HepG2 (cell line): ENCODE measurements around the gene C1QTNF6. TPM values are rescaled to one million over a fixed set of nuclear protein-coding genes. Genes with fewer than 3 reads are reported as not detected.

ENCODE experiments used
- PAXIP1 ChIP-seq: sonication (generic); formaldehyde crosslinking; conservative IDR thresholded peaks from 2 replicates; pipeline ENCODE4 v1.4.0; 2020; ENCODE audit warnings: mild to moderate bottlenecking, missing genetic modification reagents, moderate library complexity
- REL ChIP-seq: sonication (generic); formaldehyde crosslinking; conservative IDR thresholded peaks from 2 replicates; pipeline ENCODE4 v1.8.0; 2022; ENCODE audit warnings: mild to moderate bottlenecking, missing genetic modification reagents, moderate library complexity
- THAP9 ChIP-seq: sonication (generic); formaldehyde crosslinking; IDR thresholded peaks from 2 replicates; pipeline ENCODE4; 2020; ENCODE audit warnings: missing genetic modification reagents, mild to moderate bottlenecking, borderline replicate concordance
- ZNF160 ChIP-seq: sonication (generic); formaldehyde crosslinking; IDR thresholded peaks from 2 replicates; pipeline ENCODE4 v1.8.0; 2022; ENCODE audit warnings: mild to moderate bottlenecking, inconsistent platforms, missing genetic modification reagents
- polyA plus RNA-seq, 8 experiments: library from polyadenylated mRNA; depleted of rRNA in 3 of 8; stranded (reverse) in 7 of 8; unstranded in 1 of 8; fragments of >200 nt; fragmentation: Illumina TruSeq in 4 of 8; extraction: Trizol in 4 of 8; gene quantifications; 2 replicates each; pipeline versions ENCODE4 v1.2.1 to v1.2.3, GENCODE V29; 2011 to 2016; ENCODE audit warnings: low read depth in 4 of 8, missing spikeins in 1 of 8, mixed read lengths in 1 of 8; ENCODE audit not compliant: insufficient read depth in 1 of 8
- total RNA-seq, 5 experiments: library from RNA; depleted of rRNA; stranded (reverse); fragments of >200 nt; fragmentation: Illumina TruSeq; extraction: Trizol; gene quantifications; 2 replicates each; pipeline ENCODE4 v1.2.3, GENCODE V29; 2016; ENCODE audit warnings: low read depth in 1 of 5

C1QTNF6 gene
- total and polyA plus RNA-seq, 2 of the 13 experiments (the other 11 are each of a cell fraction or from before 2014, with no cell fraction given): 2.7 to 6.9 TPM

GRCh38 chr22:37230673-37231405, 42.8 kb upstream of the C1QTNF6 start (continued):
- TF ChIP-seq PAXIP1 (CRISPR knock-in tag) (peak; percentile 21; the same call in 1 of the 2 replicates), THAP9 (CRISPR knock-in tag) (0 out of 2 replicates have a peak, but pooled peaks have one; percentile 24), REL (CRISPR knock-in tag) (no peak), ZNF160 (no peak)
